ENCODE data around the gene GABBR2.

- TF ChIP-seq POLR2A (IDR thresholded peaks at IDR 0.05) (no peak), CTCF (IDR thresholded peaks at IDR 0.05) (no peak), POLR2AphosphoS5 (IDR thresholded peaks at IDR 0.05) (no peak)
Measured at GRCh38 chr9:98598861-98599260, 109.9 kb downstream of the GABBR2 start.

All from breast epithelium (tissue), 3 donors.